GM19025 (cell line): ENCODE data around the gene PPM1F.
"Not testable (repeated sequence)": the region's sequence is repeated elsewhere in the genome, so short reads cannot be mapped to it uniquely, and the experiment has no call there.

ENCODE experiments used
- ATAC-seq: cut with Tn5 transposase; IDR thresholded peaks from one replicate; pipeline ENCODE4 v1.9.1; 2021; ENCODE audit warnings: mild to moderate bottlenecking, low read depth, moderate library complexity; ENCODE audit not compliant: unreplicated experiment

PPM1F gene

DNA sequence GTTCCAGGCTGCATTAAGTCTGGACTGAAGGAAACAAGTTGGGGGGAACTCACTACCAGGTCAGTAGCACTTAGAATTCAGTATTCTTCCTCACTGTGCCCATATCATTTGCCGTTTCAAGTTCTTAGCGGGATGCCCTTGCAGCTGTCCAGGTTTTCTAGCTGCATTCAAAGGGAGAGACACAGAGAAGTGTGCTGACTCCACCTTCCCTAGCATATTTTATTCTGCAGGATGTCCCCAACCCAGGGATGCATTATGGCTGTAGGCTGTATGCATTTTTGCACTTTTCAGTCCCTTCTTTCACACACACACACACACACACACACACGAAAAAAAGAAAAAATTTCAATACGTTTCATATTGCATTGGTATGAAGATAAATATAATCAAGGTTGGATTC is 49.4 kb downstream of the PPM1F start:
- no peak for ATAC-seq

DNA sequence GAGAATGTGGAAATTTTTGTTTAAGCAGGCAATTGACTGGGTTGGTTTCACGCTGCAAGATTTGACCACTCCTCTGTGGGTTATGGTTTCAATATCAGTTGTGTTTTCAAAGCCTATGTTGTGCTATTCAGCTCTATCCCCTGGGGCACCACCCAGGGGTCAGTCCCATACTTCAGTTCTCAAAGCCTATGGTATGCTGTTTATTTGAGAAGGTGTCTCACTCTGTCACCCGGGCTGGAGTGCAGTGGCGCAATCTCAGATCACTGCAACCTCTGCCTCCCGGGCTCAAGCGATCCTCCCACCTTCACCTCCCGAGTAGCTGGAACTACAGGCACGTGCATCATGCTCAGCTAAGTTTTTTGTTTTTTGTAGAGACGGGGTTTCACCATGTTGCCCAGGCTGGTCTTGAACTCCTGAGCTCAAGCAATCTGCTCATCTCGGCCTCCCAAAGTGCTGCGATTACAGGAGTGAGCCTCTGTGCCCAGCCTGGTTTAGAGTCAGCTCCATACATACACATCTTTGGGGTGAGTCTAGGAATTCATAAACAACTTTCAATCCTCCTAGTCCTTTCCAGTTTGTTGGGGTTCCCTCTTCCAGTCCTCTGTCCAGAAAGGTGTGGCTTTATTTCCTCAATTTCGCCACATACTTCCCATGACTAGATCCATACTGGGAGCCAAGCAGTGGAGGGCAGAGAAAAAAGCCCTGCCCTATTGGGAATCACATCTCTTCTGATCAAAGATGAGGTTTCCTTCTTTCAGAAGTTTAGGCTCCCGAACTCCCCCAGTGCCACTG is 50.2 kb downstream of the PPM1F start:
- no peak for ATAC-seq

DNA sequence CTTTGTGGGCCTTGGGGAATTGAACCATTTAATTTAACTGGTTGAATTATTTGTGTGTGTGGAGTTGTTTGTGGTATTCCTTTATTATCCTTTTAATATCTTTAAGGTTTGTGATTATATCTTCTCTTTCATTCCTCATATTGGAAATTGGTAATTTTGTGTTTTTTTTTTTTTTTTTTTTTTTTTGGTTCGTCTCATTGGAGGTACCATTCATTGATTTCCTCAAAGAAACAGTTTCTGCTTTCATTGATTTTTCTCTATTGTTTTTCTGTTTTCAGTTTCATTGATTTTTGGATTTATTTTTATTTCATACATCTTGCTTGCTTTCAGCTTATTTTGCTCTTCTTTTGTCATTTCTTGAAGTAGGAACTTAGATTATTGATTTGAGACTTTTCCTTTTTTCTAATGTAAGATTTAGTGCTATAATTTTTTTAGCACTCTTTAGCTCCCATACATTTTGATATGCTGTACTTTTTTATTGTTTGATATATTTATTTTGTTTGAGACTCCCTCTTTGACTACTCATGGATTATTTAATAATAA is 54.2 kb downstream of the PPM1F start:
- no peak for ATAC-seq

DNA sequence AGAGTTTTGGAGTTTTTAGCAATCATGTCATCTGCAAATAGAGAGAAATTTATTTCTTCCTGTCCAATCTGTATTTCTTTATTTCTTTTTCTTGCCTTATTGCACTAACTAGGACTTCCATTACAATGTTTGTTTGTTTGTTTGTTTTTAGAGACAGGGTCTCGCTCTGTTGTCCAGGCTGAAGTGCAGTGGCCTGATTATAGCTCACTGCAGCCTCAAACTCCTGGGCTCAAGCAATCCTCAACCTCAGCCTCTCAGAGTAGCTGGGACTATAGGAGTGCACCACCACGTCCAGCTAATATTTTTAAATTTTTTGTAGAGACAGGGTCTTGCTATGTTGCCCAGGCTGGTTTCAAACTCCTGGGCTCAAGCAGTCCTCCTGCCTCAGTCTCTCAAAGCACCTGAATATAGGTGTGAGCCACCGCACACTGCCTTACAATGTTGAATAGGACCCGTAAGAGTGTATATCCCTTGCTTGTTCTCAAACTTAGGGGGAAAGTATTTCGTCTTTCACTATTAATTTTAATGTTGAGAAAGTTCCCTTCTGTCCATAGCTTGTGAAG is 55.6 kb downstream of the PPM1F start:
- no peak for ATAC-seq

DNA sequence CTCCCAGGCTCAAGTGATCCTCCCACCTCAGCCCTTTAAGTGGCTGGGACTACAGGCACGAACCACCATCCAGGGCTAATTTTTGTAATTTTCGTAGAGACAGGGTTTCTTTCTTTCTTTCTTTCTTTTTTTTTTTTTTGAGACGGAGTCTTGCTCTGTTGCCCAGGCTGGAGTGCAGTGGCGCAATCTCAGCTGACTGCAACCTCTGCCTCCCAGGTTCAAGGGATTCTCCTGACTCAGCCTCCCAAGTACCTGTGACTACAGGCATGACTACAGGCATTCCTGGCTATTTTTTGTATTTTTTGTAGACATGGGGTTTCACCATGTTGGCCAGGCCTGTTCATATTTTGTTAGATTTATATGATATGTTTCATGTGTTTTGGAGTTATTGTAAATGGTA is 56.4 kb downstream of the PPM1F start:
- ATAC-seq = not testable (repeated sequence)

DNA sequence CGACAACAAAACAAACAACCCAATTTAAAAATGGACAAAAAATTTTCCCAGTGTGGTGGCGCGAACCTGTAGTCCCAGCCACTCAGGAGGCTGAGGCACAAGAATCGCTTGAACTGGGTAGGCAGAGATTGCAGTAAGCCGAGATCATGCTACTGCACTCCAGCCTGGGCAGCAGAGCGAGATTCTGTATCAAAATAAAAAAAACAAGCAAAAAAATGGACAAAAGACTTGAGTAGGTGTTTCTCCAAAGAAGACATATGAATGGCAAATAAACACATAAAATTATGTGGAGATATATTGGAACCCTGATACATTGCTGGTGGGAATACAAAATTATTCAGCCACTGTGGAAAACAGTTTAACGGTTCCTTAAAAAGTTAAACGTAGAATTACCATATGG is 57.8 kb downstream of the PPM1F start:
- no peak for ATAC-seq

DNA sequence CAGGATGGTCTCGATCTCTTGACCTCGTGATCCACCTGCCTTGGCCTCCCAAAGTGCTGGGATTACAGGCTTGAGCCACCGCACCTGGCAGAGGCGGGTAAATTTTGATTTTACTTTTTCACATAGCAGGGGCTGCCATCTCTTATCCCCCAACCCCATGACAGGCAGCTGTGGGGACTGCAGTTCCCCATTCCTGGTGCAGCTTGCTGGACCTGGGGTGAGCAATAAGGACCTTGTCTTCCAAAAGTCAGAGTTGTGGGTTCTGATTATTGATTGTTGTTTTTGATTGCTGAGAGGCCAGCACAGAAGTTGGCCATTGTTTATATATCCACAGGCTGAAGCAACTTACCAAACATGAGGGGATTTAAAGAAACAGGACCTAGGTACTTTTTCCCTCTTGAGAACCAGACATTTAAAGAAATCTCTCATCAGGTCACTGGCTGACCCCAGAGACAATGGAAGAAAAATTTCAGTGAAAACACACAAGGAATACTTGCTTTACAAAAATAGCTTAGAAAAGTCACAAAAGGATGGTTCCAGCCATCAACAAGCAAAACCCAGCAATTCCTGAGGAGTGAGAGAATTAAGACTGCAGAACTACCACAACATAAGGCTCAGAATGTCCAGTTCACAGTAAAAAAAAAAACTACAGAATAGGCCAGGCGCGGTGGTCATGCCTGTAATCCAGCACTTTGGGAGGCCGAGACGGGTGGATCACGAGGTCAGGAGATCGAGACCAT is 63.2 kb downstream of the PPM1F start:
- no peak for ATAC-seq

DNA sequence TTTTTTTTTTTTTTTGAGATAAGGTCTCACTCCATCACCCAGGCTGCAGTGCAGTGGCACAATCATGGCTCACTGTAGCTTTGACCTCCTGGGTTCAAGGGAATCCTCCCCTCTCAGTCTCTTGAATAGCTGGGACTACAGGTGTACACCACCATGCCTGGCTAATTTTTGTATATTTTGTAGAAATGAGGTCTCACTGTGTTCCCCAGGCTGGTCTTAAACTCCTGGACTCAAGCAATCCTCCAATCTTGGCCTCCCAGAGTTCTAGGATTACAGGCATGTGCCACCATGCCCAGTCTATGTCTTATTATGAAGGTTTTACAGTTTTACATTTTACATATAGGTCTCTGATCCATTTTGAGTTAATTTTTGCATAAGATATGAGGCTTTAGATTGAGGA is 64.8 kb downstream of the PPM1F start:
- no peak for ATAC-seq

DNA sequence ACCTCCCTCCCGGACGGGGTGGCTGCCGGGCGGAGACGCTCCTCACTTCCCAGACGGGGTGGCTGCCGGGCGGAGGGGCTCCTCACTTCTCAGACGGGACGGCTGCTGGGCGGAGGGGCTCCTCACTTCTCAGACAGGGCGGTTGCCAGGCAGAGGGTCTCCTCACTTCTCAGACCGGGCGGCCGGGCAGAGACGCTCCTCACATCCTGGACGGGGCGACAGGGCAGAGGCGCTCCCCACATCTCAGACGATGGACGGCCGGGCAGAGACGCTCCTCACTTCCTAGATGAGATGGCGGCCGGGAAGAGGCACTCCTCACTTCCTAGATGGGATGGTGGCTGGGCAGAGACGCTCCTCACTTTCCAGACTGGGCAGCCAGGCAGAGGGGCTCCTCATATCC is 68.7 kb downstream of the PPM1F start:
- ATAC-seq = not testable (repeated sequence)

DNA sequence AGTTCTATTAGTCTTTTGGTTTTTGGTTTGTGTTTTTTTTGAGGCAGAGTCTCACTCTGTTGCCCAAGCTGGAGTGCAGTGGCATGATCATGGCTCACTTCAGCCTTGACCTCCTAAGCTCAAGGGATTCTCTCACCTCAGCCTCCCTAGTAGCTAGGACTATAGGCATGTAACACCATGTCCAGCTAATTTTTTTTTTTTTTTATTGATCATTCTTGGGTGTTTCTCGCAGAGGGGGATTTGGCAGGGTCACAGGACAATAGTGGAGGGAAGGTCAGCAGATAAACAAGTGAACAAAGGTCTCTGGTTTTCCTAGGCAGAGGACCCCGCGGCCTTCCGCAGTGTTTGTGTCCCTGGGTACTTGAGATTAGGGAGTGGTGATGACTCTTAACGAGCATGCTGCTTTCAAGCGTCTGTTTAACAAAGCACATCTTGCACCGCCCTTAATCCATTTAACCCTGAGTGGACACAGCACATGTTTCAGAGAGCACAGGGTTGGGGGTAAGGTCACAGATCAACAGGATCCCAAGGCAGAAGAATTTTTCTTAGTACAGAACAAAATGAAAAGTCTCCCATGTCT is 69.8 kb downstream of the PPM1F start:
- not testable (repeated sequence) for ATAC-seq

DNA sequence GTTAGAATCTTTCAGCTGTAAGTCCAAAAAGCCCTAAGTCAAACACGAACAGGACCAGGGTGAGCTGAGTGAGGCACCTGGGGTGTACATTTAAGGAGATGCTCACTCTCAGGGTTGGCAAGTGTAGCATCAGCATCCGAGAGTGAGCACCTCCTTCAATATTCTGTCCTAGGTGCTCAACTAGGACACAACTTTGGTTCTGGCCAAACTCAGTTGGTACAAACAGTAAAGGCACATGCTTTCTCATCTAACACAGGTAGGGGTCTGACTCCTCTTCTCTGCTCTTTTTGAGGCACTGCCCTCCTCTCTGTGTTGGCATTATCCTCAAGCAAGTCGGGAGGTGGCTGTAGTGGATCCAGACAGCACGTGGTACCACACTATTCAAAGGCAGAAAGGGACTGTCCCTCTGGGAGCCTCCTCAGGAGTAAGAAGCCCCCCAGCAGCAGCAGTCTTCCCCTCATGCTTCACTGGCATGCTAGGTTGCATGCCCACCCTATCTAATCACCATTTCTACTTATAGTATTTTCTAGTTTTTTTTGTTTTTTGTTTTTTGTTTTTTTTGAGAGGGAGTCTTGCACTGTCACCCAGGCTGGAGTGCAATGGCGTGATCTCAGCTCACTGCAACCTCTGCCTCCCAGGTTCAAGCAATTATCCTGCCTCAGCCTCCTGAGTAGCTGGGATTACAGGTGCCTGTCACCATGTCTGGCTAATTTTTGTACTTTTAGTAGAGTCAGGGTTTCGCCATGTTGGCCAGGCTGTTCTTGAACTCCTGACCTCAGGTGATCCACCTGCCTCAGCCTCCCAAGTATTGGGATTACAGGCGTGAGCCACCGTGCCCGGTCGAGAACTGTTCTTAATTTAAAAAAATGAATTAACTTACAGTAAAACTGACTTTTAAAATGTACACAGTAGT is 70.6 kb downstream of the PPM1F start:
- ATAC-seq = no peak

DNA sequence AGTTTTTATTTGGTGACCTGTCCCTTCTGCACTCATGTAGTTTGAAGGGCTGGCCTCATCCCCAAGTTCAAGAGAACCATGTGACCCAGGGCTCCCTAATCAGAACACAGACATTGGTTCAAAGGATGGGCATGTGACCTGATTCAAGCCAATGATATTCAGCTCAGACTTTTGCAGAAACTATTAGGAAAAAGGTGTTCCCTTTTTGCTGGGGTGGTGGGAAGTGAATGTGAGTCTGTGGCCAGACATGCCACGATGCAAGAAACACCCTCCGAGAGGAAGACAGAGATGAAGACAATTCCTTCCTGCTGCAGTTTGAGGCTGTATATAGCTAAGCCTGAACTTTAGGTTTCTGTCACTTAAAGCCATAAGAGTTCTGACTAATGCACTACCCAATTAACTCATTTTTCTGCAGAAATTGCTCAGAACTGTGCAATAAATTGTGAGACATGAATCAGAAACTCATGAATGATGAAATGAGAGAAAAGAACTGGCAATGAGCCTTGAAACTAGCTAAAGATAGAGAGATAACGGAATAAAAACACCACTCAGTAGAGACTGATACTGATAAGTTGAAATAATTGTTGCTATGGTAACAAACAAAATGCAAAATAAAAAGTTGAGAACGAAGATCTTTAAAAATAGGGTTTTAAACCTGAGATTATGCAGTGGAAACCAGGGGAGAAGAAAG is 76.0 kb downstream of the PPM1F start:
- no peak for ATAC-seq

DNA sequence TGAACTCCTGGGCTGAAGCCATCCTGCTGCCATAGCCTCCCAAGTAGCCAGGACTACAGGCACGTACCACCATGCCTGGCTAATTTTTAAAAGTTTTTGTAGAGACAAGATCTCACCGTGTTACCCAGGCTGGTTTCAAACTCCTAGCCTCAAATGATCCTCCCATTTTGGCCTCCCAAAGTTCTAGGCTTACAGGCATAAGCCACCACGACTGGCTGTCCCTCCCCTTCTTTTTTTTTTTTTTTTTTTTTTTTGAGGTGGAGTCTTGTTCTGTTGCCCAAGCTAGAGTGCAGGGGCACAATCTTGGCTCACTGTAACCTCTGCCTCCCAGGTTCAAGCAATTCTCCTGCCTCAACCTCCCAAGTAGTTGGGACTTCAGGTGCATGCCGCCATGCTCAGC is 77.7 kb downstream of the PPM1F start:
- ATAC-seq = not testable (repeated sequence)

DNA sequence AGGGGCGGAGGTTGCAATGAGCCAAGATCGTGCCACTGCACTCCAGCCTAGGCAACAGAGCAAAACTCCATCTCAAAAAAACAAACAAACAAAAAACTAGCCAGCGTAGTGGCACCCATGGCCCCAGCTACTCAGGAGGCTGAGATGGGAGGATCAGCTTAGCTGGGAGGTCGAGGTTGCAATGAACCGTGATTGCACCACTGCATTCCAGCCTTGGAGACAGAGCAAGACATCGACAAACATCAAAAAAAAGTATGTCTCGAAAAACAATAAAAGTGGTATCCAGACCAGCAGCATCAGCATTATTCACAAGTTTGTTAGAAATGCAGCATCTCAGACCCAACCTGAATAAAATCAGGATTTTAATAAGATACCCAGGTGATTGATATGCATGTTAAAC is 79.0 kb downstream of the PPM1F start:
- ATAC-seq = no peak

DNA sequence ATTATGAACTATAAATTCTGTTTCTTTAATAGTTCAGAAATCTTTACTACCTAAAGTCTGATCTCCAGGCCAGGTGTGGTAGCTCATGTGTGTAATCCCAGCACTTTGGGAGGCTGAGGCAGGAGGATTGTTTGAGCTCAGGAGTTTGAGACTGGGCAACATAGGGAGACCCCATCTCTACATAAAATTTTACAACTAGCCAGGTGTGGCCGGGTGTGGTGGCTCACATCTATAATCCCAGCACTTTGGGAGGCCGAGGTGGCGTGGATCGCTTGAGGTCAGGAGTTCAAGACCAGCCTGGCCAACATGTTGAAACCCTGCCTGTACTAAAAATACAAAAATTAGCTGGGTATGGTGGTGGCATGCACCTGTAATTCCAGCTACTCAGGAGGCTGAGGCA is 79.9 kb downstream of the PPM1F start:
- ATAC-seq = not testable (repeated sequence)
